Peyer's patch (tissue), 4 donors: ENCODE measurements around the gene GSC2. TPM values are rescaled to one million over a fixed set of nuclear protein-coding genes. Genes with fewer than 3 reads are reported as not detected.

Experiments
- DNase-seq, 3 donors: peaks; one replicate each; pipeline ENCODE4 v3.0.0-alpha.2; 2017 to 2019
- H3K27ac ChIP-seq, 4 donors: fragments of 200-600 bp; sonication (generic); one replicate each; pipeline ENCODE4 v1.5.1; 2016 to 2019
- H3K27me3 ChIP-seq, 2 donors: fragments of 200-600 bp; sonication (generic); one replicate each; pipeline ENCODE4 v1.5.1; 2019
- H3K36me3 ChIP-seq, 3 donors: fragments of 200-600 bp; sonication (generic); one replicate each; pipeline ENCODE4 v1.5.1; 2016 to 2019
- H3K4me1 ChIP-seq, 4 donors: fragments of 200-600 bp; sonication (generic); one replicate each; pipeline ENCODE4 v1.5.1; 2016 to 2019
- H3K4me3 ChIP-seq, 4 donors: fragments of 200-600 bp; sonication (generic); 1 replicate in 3 of 4; 2 replicates in 1 of 4; pipeline ENCODE4 v1.5.1; 2016 to 2019; ENCODE audit warnings: mild to moderate bottlenecking in 1 of 4
- H3K9me3 ChIP-seq, 4 donors: fragments of 200-600 bp; sonication (generic); one replicate each; pipeline ENCODE4 v1.5.1; 2016 to 2019; ENCODE audit warnings: mild to moderate bottlenecking in 1 of 4
- POLR2A ChIP-seq, 2 donors: fragments of 450-650 bp; IDR thresholded peaks; one replicate each; pipeline ENCODE4 v1.5.1; 2017; ENCODE audit warnings: antibody characterized with exemption in 2 of 2, mild to moderate bottlenecking in 2 of 2, moderate library complexity in 2 of 2
- total RNA-seq, 4 donors: library from RNA; depleted of rRNA; stranded (reverse); fragments of >200 nt; gene quantifications; one replicate each; pipeline ENCODE4 v1.1.0, GENCODE V29; 2016
- TF ChIP-seq, protein P1 (sequence below), 6 experiments: fragments of 450-650 bp in 4 of 6; fragments of 200-600 bp in 2 of 6; sonication (generic) in 1 of 6; IDR thresholded peaks; one replicate each; pipeline ENCODE4 v1.5.1; 2017 to 2019; ENCODE audit warnings: antibody characterized with exemption in 6 of 6, mild to moderate bottlenecking in 3 of 6, moderate library complexity in 1 of 6

The GSC2 gene
- total RNA-seq, 4 donors from 2014 or later: not detected

DNA sequence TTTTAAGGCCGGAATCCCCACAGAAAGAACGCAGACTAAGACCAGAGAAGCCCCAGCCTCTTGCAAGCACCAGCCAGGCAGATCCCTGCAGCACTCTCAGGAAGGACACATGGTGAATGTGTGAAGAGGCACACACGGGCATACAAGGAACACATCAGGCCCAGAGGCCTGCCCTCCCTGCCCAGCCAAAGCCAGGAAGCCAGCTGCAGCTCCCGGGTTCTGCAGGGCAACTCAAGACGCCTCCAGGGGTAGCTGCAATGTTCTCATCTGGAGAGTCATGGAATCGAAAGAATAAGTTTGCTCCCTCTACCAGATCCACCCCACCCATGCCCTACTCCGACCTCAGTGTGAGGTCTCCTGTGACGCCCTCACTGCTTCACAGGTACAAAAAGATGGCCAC, 30.1 kb downstream of the GSC2 start:
- no peak for TF ChIP-seq POLR2A (IDR thresholded peaks at IDR 0.05)
- TF ChIP-seq, protein P1, sequence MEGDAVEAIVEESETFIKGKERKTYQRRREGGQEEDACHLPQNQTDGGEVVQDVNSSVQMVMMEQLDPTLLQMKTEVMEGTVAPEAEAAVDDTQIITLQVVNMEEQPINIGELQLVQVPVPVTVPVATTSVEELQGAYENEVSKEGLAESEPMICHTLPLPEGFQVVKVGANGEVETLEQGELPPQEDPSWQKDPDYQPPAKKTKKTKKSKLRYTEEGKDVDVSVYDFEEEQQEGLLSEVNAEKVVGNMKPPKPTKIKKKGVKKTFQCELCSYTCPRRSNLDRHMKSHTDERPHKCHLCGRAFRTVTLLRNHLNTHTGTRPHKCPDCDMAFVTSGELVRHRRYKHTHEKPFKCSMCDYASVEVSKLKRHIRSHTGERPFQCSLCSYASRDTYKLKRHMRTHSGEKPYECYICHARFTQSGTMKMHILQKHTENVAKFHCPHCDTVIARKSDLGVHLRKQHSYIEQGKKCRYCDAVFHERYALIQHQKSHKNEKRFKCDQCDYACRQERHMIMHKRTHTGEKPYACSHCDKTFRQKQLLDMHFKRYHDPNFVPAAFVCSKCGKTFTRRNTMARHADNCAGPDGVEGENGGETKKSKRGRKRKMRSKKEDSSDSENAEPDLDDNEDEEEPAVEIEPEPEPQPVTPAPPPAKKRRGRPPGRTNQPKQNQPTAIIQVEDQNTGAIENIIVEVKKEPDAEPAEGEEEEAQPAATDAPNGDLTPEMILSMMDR (IDR thresholded peaks at IDR 0.05): no peak
- H3K9me3 ChIP-seq: no peaks in the 10 kb centered on the region
- no peak for DNase-seq
- no peak overlapping the region for H3K27ac ChIP-seq
- H3K36me3 ChIP-seq: no peaks in the 10 kb centered on the region
- H3K4me1 ChIP-seq: peaks cover 5 to 53% (median 37%) of the 10 kb centered on the region in 4 donors
- H3K27me3 ChIP-seq: no peaks in the 10 kb centered on the region
- H3K4me3 ChIP-seq: no peak overlapping the region

DNA sequence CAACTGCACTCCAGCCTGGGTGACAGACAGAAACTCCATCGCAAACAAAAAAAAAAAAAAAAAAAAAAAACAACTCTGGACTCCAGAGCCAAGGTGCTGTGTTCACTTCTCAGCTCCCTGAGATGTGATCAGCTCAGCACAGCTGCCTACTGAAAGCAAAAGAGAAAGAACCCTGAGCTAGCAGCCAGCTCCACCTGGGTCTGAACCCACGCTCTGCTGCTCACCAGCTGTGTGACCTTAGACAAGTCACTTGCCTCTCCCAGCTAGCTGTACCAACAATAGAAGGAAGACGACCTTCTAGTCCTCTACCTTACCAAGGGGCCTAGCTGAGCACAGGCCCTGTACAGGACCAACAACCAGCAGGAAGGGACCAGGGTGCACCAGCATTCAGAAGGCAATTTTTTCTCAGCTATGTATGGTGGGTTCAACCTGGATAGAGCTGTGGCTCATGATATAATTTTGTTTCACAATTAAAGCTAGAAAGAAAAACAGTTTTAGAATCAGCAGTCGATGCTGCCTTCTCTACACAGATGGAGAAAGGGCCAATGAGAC, 31.7 kb downstream of the GSC2 start:
- H3K4me3 ChIP-seq: no peak overlapping the region
- H3K27ac ChIP-seq: no peak overlapping the region
- peaks cover 5 to 53% (median 37%) of the 10 kb centered on the region in 4 donors for H3K4me1 ChIP-seq
- no peaks in the 10 kb centered on the region for H3K36me3 ChIP-seq
- TF ChIP-seq POLR2A (IDR thresholded peaks at IDR 0.05): no peak
- TF ChIP-seq, protein P1 (IDR thresholded peaks at IDR 0.05): no peak
- peak in 1 of 3 donors; percentile 23 for DNase-seq
- H3K27me3 ChIP-seq: no peaks in the 10 kb centered on the region
- H3K9me3 ChIP-seq: no peaks in the 10 kb centered on the region

DNA sequence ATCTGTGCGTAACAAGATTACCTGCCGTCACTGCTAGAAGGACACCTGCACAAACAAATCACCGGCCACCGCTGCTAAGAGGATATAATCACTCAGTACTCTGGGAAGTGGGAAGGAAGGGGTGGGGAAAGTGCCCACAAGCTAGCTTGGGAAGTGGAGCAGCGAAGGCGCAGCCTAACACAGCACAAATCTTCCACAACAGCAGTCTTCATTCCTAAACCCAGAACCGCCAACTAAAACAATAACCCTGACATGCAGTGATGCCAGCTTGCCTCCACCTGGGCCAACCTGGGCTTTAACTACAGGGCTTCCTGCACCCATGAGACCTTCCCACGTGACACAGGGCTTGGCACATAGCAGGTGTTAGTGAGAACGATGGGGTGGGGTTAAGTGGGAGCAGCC, 33.0 kb downstream of the GSC2 start:
- H3K27me3 ChIP-seq: no peaks in the 10 kb centered on the region
- H3K27ac ChIP-seq: peak overlapping the region in 1 of 4 donors; percentile 25
- peaks cover 0 to 47% (median 35%) of the 10 kb centered on the region in 4 donors for H3K4me1 ChIP-seq
- no peak overlapping the region for H3K4me3 ChIP-seq
- DNase-seq: peak in 2 of 3 donors; percentile 57 to 65
- no peaks in the 10 kb centered on the region for H3K36me3 ChIP-seq
- TF ChIP-seq POLR2A (IDR thresholded peaks at IDR 0.05): no peak
- TF ChIP-seq, protein P1 (IDR thresholded peaks at IDR 0.05): no peak
- no peaks in the 10 kb centered on the region for H3K9me3 ChIP-seq

DNA sequence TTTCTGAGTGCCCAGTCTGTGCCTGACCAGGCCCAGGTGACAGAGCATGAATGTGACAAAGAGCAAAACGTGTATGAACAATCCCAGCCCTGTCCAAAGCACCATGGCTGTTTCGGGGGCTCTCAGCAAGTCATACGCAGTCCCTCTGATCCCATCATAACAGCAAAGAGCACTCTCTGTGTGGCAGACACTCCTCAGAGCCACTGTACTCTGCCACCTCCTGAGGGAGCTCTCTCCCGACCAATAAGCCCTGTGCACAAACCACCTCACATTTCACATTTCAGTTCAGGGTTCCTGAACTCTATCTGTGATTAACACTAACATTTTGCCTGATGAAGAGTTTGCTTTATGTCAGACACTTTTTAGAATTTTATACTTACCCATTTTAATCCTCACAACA, 34.5 kb downstream of the GSC2 start:
- Histone ChIP-seq H3K27ac (no peak overlapping the region), H3K4me1 (peaks cover 0 to 42% (median 31%) of the 10 kb centered on the region in 4 donors), H3K27me3 (no peaks in the 10 kb centered on the region), H3K36me3 (no peaks in the 10 kb centered on the region), H3K4me3 (no peak overlapping the region), H3K9me3 (no peaks in the 10 kb centered on the region)
- TF ChIP-seq, protein P1 (IDR thresholded peaks at IDR 0.05): peak in 1 of 6 experiments; percentile 6
- TF ChIP-seq POLR2A (IDR thresholded peaks at IDR 0.05): no peak
- DNase-seq: peak in 1 of 3 donors; percentile 12

DNA sequence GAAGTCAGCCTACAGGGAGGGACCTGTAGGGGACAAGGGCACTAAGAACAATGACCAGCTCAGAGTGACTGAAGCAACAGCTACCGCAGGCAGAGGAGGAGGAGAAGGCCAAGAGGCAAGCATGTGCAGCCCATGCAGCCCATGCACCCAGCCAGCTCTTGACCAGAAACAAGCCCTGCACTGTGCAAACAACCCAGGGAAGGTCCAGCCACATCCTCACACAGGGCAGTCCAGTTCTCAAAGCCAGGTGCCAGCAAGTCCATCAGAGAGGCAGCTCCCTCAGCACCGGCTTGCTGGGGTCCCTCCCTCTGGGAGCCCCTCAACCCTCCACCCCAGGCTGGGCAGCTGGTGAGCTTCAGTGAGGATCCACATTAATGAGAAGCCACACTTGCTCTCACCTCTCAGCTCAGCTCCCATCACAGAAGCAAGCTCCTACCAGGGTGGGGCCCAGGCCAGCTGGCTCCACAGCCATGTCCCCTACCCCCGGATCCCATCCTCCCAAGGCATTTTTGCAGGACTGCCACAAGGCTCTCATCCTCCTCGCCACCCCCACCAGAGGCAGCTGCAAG, 35.0 kb downstream of the GSC2 start:
- Histone ChIP-seq H3K36me3 (no peaks in the 10 kb centered on the region), H3K27ac (no peak overlapping the region), H3K4me1 (peaks cover 3 to 42% (median 28%) of the 10 kb centered on the region in 4 donors), H3K27me3 (no peaks in the 10 kb centered on the region), H3K4me3 (no peak overlapping the region), H3K9me3 (no peaks in the 10 kb centered on the region)
- TF ChIP-seq, protein P1 (IDR thresholded peaks at IDR 0.05): no peak
- TF ChIP-seq POLR2A (IDR thresholded peaks at IDR 0.05): no peak
- DNase-seq: peak in 2 of 3 donors; percentile 36
